ENCODE data around the gene ABHD3. TPM values are rescaled to one million over a fixed set of nuclear protein-coding genes. Genes with fewer than 3 reads are reported as not detected.

ABHD3 gene
- polyA plus RNA-seq, 1 donor from 2014 or later: 7.9 TPM

DNA sequence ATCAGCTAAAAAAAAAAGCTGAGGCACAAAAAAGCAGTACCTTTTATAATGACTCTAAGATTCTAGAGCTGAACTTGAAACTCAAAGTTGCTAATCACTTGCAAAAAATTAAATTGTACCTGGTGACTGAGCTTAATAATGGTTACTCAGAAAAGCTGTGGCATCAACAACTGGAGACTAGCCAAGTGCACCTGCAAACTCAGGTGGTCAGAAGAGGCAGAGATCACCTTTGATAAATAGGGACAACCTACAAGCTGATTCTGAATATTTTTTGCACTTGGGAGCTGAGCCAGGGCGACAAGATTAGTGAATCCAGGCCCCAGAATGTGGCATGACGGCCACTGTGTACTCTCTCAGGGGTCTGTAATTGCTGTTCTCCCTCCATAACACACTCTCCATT is 3.0 kb downstream of the ABHD3 start:
- Histone ChIP-seq H3K27ac (ENCODE audit: low read length) (no peak overlapping the region), H3K27me3 (ENCODE audit: insufficient read depth, low read depth, low read length) (no peaks in the 10 kb centered on the region)
- TF ChIP-seq, protein P1, sequence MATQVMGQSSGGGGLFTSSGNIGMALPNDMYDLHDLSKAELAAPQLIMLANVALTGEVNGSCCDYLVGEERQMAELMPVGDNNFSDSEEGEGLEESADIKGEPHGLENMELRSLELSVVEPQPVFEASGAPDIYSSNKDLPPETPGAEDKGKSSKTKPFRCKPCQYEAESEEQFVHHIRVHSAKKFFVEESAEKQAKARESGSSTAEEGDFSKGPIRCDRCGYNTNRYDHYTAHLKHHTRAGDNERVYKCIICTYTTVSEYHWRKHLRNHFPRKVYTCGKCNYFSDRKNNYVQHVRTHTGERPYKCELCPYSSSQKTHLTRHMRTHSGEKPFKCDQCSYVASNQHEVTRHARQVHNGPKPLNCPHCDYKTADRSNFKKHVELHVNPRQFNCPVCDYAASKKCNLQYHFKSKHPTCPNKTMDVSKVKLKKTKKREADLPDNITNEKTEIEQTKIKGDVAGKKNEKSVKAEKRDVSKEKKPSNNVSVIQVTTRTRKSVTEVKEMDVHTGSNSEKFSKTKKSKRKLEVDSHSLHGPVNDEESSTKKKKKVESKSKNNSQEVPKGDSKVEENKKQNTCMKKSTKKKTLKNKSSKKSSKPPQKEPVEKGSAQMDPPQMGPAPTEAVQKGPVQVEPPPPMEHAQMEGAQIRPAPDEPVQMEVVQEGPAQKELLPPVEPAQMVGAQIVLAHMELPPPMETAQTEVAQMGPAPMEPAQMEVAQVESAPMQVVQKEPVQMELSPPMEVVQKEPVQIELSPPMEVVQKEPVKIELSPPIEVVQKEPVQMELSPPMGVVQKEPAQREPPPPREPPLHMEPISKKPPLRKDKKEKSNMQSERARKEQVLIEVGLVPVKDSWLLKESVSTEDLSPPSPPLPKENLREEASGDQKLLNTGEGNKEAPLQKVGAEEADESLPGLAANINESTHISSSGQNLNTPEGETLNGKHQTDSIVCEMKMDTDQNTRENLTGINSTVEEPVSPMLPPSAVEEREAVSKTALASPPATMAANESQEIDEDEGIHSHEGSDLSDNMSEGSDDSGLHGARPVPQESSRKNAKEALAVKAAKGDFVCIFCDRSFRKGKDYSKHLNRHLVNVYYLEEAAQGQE (IDR thresholded peaks at IDR 0.05; ENCODE audit: borderline replicate concordance): no peak
- TF ChIP-seq TAF1 (IDR thresholded peaks at IDR 0.05; ENCODE audit: low read depth) (no peak), EZH2 (IDR thresholded peaks at IDR 0.05; ENCODE audit: borderline replicate concordance, insufficient read depth, low read length, poor library complexity, severe bottlenecking) (no peak), SMC3 (conservative IDR thresholded peaks at IDR 0.05; ENCODE audit: poor library complexity) (no peak), POLR2AphosphoS5 (IDR thresholded peaks at IDR 0.05) (no peak), MXI1 (conservative IDR thresholded peaks at IDR 0.05; ENCODE audit: poor library complexity, severe bottlenecking) (no peak), RAD21 (conservative IDR thresholded peaks at IDR 0.05) (no peak), EP300 (conservative IDR thresholded peaks at IDR 0.05; ENCODE audit: poor library complexity, severe bottlenecking) (no peak)
- TF ChIP-seq, protein P2, sequence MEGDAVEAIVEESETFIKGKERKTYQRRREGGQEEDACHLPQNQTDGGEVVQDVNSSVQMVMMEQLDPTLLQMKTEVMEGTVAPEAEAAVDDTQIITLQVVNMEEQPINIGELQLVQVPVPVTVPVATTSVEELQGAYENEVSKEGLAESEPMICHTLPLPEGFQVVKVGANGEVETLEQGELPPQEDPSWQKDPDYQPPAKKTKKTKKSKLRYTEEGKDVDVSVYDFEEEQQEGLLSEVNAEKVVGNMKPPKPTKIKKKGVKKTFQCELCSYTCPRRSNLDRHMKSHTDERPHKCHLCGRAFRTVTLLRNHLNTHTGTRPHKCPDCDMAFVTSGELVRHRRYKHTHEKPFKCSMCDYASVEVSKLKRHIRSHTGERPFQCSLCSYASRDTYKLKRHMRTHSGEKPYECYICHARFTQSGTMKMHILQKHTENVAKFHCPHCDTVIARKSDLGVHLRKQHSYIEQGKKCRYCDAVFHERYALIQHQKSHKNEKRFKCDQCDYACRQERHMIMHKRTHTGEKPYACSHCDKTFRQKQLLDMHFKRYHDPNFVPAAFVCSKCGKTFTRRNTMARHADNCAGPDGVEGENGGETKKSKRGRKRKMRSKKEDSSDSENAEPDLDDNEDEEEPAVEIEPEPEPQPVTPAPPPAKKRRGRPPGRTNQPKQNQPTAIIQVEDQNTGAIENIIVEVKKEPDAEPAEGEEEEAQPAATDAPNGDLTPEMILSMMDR (IDR thresholded peaks at IDR 0.05; ENCODE audit: poor library complexity, severe bottlenecking): no peak

DNA sequence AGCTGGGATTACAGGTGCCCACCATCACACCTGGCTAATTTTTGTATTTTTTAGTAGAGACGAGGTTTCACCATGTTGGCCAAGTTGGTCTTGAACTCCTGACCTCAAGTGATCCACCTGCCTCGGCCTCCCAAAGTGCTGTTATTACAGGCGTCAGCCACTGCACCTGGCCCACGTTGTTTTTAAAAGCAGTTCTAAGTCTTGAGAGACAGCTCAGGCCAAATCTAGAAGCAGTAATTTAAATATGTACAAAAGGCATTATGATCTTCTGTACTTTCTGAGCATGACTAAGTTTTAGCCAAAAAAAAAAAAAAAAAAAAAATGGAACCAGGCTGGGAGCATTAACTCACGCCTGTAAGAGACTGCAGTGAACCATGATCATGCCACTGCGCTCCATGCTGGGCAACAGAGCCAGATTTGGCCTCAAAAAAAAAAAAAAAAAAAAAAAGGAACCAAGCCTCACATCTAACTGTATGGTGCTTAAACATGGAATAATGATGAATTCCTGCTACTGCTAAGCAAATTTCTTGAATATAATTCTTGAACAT is 4.0 kb downstream of the ABHD3 start:
- TF ChIP-seq EP300 (conservative IDR thresholded peaks at IDR 0.05; ENCODE audit: poor library complexity, severe bottlenecking) (no peak), RAD21 (conservative IDR thresholded peaks at IDR 0.05) (no peak)

More for the DNA sequence above, 3.0 kb downstream of the ABHD3 start:
- H3F3A ChIP-seq (ENCODE audit: insufficient read depth, low read length, poor library complexity, severe bottlenecking): no peaks in the 10 kb centered on the region
- no peaks in the 10 kb centered on the region for H3K9me3 ChIP-seq (ENCODE audit: low read length)
- H2AFZ ChIP-seq (ENCODE audit: low read depth, low read length): no peak overlapping the region
- H3K9ac ChIP-seq (ENCODE audit: low read length): no peak overlapping the region
- no peaks in the 10 kb centered on the region for H3K36me3 ChIP-seq (ENCODE audit: insufficient read depth, low read length)
- H3K9me2 ChIP-seq (ENCODE audit: insufficient read depth, low read length): no peaks in the 10 kb centered on the region
- no peak overlapping the region for H3K4me2 ChIP-seq (ENCODE audit: low read length)
- H3K79me2 ChIP-seq (replicated peaks; ENCODE audit: insufficient read depth, low read length): no peaks in the 10 kb centered on the region
- no peak overlapping the region for H3K4me3 ChIP-seq (ENCODE audit: low read length)
- H4K20me1 ChIP-seq (ENCODE audit: insufficient read depth): no peaks in the 10 kb centered on the region

More for the DNA sequence above, 4.0 kb downstream of the ABHD3 start:
- Histone ChIP-seq H3K27me3 (ENCODE audit: insufficient read depth, low read depth, low read length) (no peaks in the 10 kb centered on the region), H3K79me2 (replicated peaks; ENCODE audit: insufficient read depth, low read length) (no peaks in the 10 kb centered on the region), H3K9me3 (ENCODE audit: low read length) (no peaks in the 10 kb centered on the region), H4K20me1 (ENCODE audit: insufficient read depth) (no peaks in the 10 kb centered on the region), H3K36me3 (ENCODE audit: insufficient read depth, low read length) (no peaks in the 10 kb centered on the region), H3F3A (ENCODE audit: insufficient read depth, low read length, poor library complexity, severe bottlenecking) (no peaks in the 10 kb centered on the region), H3K9ac (ENCODE audit: low read length) (no peak overlapping the region), H3K4me2 (ENCODE audit: low read length) (no peak overlapping the region), H3K27ac (ENCODE audit: low read length) (no peak overlapping the region), H3K9me2 (ENCODE audit: insufficient read depth, low read length) (no peaks in the 10 kb centered on the region), H3K4me3 (ENCODE audit: low read length) (no peak overlapping the region), H2AFZ (ENCODE audit: low read depth, low read length) (no peak overlapping the region)

All from neural cell (in vitro differentiated cells).